ENCODE results near the gene STK10.

Gene STK10

DNA sequence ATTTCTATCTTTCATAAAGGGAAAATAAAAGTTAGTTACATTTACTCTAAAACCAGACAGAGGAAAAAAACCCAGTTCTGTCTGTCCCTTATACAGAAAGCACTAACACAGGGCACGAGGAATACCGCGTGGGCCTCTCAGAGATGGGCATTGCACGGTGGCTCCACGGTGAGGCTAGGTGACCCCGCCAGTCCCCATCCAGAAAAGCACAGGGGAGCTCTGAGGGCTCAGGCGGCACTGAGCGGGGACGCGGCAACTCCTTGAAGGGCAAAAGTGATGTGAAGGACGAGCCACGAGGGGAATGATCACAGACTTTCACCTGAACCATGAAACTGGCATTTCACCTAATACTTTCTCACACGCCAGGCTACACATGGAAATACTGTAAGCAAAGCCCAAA, 145.8 kb downstream of the STK10 start:
- CTCF ChIA-PET: interaction anchor here (0.6 to 1.4 kb wide), 2 partner anchors 14 to 17 kb away, joined by 3 read pairs; no protein-coding TSS in a partner anchor

DNA sequence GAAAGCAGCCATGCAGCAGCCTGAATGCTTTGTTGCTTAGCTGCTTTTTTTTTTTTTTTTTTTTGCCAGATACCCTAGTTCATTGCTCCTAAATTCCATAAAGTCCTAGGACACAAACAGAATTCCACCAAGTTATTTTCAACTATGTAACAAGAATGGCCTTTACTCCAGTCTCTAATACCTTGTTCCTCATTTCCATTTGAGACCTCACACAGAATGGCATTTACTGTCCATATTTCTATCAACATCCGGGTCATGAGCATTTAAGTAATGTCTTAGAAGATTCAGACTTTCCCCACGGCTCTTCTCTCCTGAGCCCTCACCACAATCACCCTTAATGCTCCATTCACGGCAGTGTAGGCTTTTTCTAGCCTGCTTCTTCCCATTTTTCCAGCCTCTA, 149.9 kb downstream of the STK10 start:
- no peak for DNase-seq (ENCODE audit: extremely low spot score)
- TF ChIP-seq FOXK2 (IDR thresholded peaks at IDR 0.05) (no peak), ZNF384 (IDR thresholded peaks at IDR 0.05) (no peak), FOXM1 (IDR thresholded peaks at IDR 0.05; ENCODE audit: borderline replicate concordance) (no peak), TARDBP (IDR thresholded peaks at IDR 0.05) (no peak), CTBP1 (IDR thresholded peaks at IDR 0.05; ENCODE audit: borderline replicate concordance) (no peak), ARNT (IDR thresholded peaks at IDR 0.05) (no peak), BHLHE40 (IDR thresholded peaks at IDR 0.05; ENCODE audit: borderline replicate concordance) (no peak), SUZ12 (IDR thresholded peaks at IDR 0.05) (no peak), L3MBTL2 (conservative IDR thresholded peaks at IDR 0.05) (no peak), ELF4 (IDR thresholded peaks at IDR 0.05) (no peak), HDGF (IDR thresholded peaks at IDR 0.05; ENCODE audit: borderline replicate concordance) (no peak), LEF1 (IDR thresholded peaks at IDR 0.05; ENCODE audit: borderline replicate concordance) (no peak), FOXA1 (IDR thresholded peaks at IDR 0.05) (no peak), SP1 (IDR thresholded peaks at IDR 0.05) (no peak)
- TF ChIP-seq, protein P1, sequence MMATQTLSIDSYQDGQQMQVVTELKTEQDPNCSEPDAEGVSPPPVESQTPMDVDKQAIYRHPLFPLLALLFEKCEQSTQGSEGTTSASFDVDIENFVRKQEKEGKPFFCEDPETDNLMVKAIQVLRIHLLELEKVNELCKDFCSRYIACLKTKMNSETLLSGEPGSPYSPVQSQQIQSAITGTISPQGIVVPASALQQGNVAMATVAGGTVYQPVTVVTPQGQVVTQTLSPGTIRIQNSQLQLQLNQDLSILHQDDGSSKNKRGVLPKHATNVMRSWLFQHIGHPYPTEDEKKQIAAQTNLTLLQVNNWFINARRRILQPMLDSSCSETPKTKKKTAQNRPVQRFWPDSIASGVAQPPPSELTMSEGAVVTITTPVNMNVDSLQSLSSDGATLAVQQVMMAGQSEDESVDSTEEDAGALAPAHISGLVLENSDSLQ (IDR thresholded peaks at IDR 0.05): no peak
- CTCF ChIA-PET: interaction anchor here (0.7 kb wide), 1 partner anchor 92 kb away, joined by 3 read pairs; no protein-coding TSS in a partner anchor
- POLR2A ChIA-PET: no interaction called here

More for the DNA sequence above, 145.8 kb downstream of the STK10 start:
- POLR2A ChIA-PET: no interaction called here
- TF ChIP-seq TARDBP (IDR thresholded peaks at IDR 0.05): no peak
- TF ChIP-seq ZNF384 (IDR thresholded peaks at IDR 0.05): no peak
- no peak for TF ChIP-seq L3MBTL2 (conservative IDR thresholded peaks at IDR 0.05)
- no peak for TF ChIP-seq NFRKB (IDR thresholded peaks at IDR 0.05)
- no peak for TF ChIP-seq FOXM1 (IDR thresholded peaks at IDR 0.05; ENCODE audit: borderline replicate concordance)
- no peak for TF ChIP-seq SUZ12 (IDR thresholded peaks at IDR 0.05)
- TF ChIP-seq FOXA1 (IDR thresholded peaks at IDR 0.05): no peak
- no peak for TF ChIP-seq FOXK2 (IDR thresholded peaks at IDR 0.05)
- TF ChIP-seq ARNT (IDR thresholded peaks at IDR 0.05): no peak
- no peak for TF ChIP-seq BHLHE40 (IDR thresholded peaks at IDR 0.05; ENCODE audit: borderline replicate concordance)
- no peak for TF ChIP-seq SP1 (IDR thresholded peaks at IDR 0.05)
- no peak for TF ChIP-seq HDGF (IDR thresholded peaks at IDR 0.05; ENCODE audit: borderline replicate concordance)
- DNase-seq (ENCODE audit: extremely low spot score): no peak

DNA sequence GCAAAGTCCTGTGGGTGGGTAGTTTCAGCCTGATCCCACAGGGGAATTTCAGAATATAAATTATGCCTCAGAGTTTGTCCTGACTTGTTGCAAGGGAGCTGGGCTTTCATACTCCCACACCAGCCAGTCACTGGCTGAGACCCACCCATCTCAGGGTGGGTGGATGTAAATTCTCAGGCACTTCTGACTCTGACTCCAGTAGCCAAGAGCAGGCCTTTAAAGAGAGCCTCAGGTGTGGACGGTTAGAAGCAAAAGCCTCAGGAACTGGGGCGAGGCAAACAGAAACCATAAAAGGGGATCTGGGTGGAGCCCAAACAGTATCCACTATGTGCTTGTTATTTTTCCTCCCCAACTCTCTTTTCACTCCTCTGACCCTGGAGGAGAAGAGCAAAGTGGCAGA, 153.0 kb downstream of the STK10 start:
- ChIA-PET CTCF (interaction anchor here (0.7 kb wide), 1 partner anchor 25 kb away, joined by 3 read pairs; no protein-coding TSS in a partner anchor), POLR2A (no interaction called here)
- TF ChIP-seq FOXK2 (IDR thresholded peaks at IDR 0.05) (no peak), SUZ12 (IDR thresholded peaks at IDR 0.05) (no peak), ARNT (IDR thresholded peaks at IDR 0.05) (no peak), NFRKB (IDR thresholded peaks at IDR 0.05) (no peak), SP1 (IDR thresholded peaks at IDR 0.05) (no peak)
- TF ChIP-seq, protein P1 (IDR thresholded peaks at IDR 0.05): no peak
- DNase-seq (ENCODE audit: extremely low spot score): no peak

DNA sequence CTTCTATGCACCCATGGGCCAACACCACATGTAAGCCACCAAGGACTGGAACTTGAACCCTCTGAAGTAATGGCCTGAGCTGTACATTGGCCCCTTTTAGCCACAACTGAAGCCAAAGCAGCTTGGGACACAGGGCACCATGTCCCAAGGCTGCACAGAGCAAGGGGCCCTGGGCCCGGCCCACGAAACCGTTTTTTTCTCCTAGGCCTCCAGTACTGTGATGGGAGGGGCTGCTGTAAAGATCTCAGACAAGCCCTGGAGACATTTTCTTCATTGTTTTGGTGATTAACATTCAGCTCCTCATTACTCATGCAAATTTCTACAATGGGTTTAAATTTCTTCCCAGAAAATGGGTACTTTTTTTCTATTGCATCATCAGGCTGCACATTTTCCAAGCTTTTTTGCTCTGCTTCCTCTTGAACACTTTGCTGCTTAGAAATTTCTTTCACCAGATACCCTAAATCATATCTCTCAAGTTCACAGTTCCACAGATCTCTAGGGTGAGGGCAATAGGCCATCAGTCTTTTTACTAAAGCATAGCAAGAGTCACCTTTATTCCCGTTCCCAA, 156.0 kb downstream of the STK10 start:
- no peak for DNase-seq (ENCODE audit: extremely low spot score)
- no peak for TF ChIP-seq NFRKB (IDR thresholded peaks at IDR 0.05)
- TF ChIP-seq SP1 (IDR thresholded peaks at IDR 0.05): no peak
- TF ChIP-seq ELF4 (IDR thresholded peaks at IDR 0.05): no peak
- TF ChIP-seq, protein P1 (IDR thresholded peaks at IDR 0.05): no peak
- no peak for TF ChIP-seq HDGF (IDR thresholded peaks at IDR 0.05; ENCODE audit: borderline replicate concordance)
- TF ChIP-seq FOXK2 (IDR thresholded peaks at IDR 0.05): no peak
- TF ChIP-seq SUZ12 (IDR thresholded peaks at IDR 0.05): no peak
- TF ChIP-seq L3MBTL2 (conservative IDR thresholded peaks at IDR 0.05): no peak
- no peak for TF ChIP-seq ZNF384 (IDR thresholded peaks at IDR 0.05)
- TF ChIP-seq FOXM1 (IDR thresholded peaks at IDR 0.05; ENCODE audit: borderline replicate concordance): no peak
- no peak for TF ChIP-seq FOXA1 (IDR thresholded peaks at IDR 0.05)
- no peak for TF ChIP-seq ARNT (IDR thresholded peaks at IDR 0.05)
- no peak for TF ChIP-seq LEF1 (IDR thresholded peaks at IDR 0.05; ENCODE audit: borderline replicate concordance)
- no peak for TF ChIP-seq TARDBP (IDR thresholded peaks at IDR 0.05)
- ChIA-PET POLR2A (no interaction called here), CTCF (interaction anchor here (0.6 kb wide), 1 partner anchor 74 kb away, joined by 3 read pairs; no protein-coding TSS in a partner anchor)

DNA sequence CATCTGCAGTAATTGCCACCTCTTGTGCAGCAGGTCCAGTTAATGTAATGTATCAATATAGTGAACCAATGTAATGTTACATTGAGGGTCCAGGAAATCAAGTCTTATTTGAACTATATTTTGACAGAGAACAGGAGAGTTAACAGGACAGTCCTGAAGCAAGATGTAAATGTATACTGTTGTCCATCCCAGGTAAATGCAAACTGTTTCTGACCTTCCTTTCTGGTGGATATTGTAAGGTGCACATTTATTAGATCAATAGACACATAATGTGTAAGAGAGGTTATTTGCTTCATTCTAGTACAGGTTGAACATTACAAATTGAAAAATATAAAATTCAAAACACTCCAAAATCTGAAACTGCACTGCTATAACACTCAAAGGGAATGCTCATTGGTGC, 158.1 kb downstream of the STK10 start:
- CTCF ChIA-PET: interaction anchor here (1.1 kb wide), 1 partner anchor 29 kb away, joined by 3 read pairs; no protein-coding TSS in a partner anchor
- POLR2A ChIA-PET: no interaction called here
- no peak for TF ChIP-seq FOXA1 (IDR thresholded peaks at IDR 0.05)
- TF ChIP-seq HDGF (IDR thresholded peaks at IDR 0.05; ENCODE audit: borderline replicate concordance): no peak
- no peak for TF ChIP-seq ARNT (IDR thresholded peaks at IDR 0.05)
- no peak for TF ChIP-seq TARDBP (IDR thresholded peaks at IDR 0.05)
- no peak for TF ChIP-seq BHLHE40 (IDR thresholded peaks at IDR 0.05; ENCODE audit: borderline replicate concordance)
- no peak for TF ChIP-seq L3MBTL2 (conservative IDR thresholded peaks at IDR 0.05)
- TF ChIP-seq FOXK2 (IDR thresholded peaks at IDR 0.05): no peak
- no peak for TF ChIP-seq CTBP1 (IDR thresholded peaks at IDR 0.05; ENCODE audit: borderline replicate concordance)
- no peak for TF ChIP-seq FOXM1 (IDR thresholded peaks at IDR 0.05; ENCODE audit: borderline replicate concordance)
- no peak for TF ChIP-seq ELF4 (IDR thresholded peaks at IDR 0.05)
- TF ChIP-seq SP1 (IDR thresholded peaks at IDR 0.05): no peak
- TF ChIP-seq SUZ12 (IDR thresholded peaks at IDR 0.05): no peak
- no peak for TF ChIP-seq ZNF384 (IDR thresholded peaks at IDR 0.05)
- TF ChIP-seq, protein P1 (IDR thresholded peaks at IDR 0.05): no peak
- no peak for TF ChIP-seq NFRKB (IDR thresholded peaks at IDR 0.05)
- no peak for TF ChIP-seq LEF1 (IDR thresholded peaks at IDR 0.05; ENCODE audit: borderline replicate concordance)
- DNase-seq (ENCODE audit: extremely low spot score): no peak
